ENCODE results near the gene KRTAP5-4. TPM values are rescaled to one million over a fixed set of nuclear protein-coding genes. Genes with fewer than 3 reads are reported as not detected.

The KRTAP5-4 gene
- total RNA-seq, 1 donor from 2014 or later, result not detected

DNA sequence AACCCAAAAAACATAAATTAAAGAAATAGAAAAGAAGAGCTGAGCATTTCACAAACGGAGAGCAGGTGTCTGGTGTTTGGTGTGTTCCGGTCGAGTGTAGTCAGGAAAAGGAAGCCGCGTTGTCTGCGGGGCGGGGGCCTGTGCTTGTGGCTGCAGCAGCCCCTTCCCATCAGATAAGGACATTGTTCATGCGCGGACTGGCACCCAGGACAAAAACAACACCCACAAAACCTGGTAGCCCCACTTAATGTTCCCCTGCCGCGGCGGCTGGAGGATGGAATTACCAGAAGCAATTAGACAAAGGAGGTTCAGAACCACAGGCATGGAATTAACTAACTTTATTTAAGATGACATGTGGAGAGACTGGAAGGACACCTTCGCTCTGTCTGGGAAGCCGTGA, 37.6 kb upstream of the KRTAP5-4 start:
- intact Hi-C loops (cut with micrococcal nuclease), result no loop called here
- Histone ChIP-seq H3K27ac (replicated peaks) (no peak overlapping the region), H3K27me3 (ENCODE audit: low read depth) (peaks cover 41% of the 10 kb centered on the region), H3K36me3 (no peaks in the 10 kb centered on the region), H3K4me3 (no peak overlapping the region), H3K4me1 (no peaks in the 10 kb centered on the region), H3K9me3 (replicated peaks) (no peaks in the 10 kb centered on the region)
- DNase-seq, result no peak
- TF ChIP-seq CTCF (IDR thresholded peaks at IDR 0.05; ENCODE audit: borderline replicate concordance), result no peak

DNA sequence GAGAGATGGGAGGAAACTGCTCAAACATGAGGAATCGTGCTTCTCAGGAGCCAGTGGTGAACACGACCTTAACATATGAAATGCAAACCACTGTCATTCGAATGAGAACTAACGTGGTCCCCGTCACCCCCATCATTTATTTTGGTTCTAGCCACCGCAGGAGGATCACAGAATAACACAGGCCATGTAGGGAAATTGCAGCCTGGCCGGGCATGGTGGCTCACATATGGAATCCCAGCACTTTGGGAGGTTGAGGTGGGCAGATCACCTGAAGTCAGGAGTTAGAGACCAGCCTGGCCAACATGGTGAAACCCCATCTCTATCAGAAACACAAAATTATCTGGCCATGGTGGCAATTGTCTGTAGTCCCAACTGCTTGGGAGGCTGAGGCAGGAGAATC, 34.7 kb upstream of the KRTAP5-4 start:
- intact Hi-C loops (cut with micrococcal nuclease), result no loop called here
- H3K36me3 ChIP-seq, result no peaks in the 10 kb centered on the region
- H3K4me1 ChIP-seq, result peaks cover 4% of the 10 kb centered on the region
- H3K9me3 ChIP-seq (replicated peaks), result no peaks in the 10 kb centered on the region
- no peak overlapping the region for H3K4me3 ChIP-seq
- no peak for TF ChIP-seq CTCF (IDR thresholded peaks at IDR 0.05; ENCODE audit: borderline replicate concordance)
- H3K27ac ChIP-seq (replicated peaks), result no peak overlapping the region
- DNase-seq, result no peak
- H3K27me3 ChIP-seq (ENCODE audit: low read depth), result peaks cover 44% of the 10 kb centered on the region

- no peak overlapping the region for H3K4me3 ChIP-seq
- TF ChIP-seq CTCF (IDR thresholded peaks at IDR 0.05; ENCODE audit: borderline replicate concordance), result no peak
- H3K36me3 ChIP-seq, result no peaks in the 10 kb centered on the region
- H3K27me3 ChIP-seq (ENCODE audit: low read depth), result peaks cover 44% of the 10 kb centered on the region
- peaks cover 4% of the 10 kb centered on the region for H3K4me1 ChIP-seq
- intact Hi-C loops (cut with micrococcal nuclease), result no loop called here
- no peaks in the 10 kb centered on the region for H3K9me3 ChIP-seq (replicated peaks)
- DNase-seq, result no peak
- no peak overlapping the region for H3K27ac ChIP-seq (replicated peaks)
Observed at GRCh38 chr11:1656061-1656441, 34.1 kb upstream of the KRTAP5-4 start.

GRCh38 chr11:1655168-1656060, 33.5 kb upstream of the KRTAP5-4 start:
- no peak for DNase-seq
- no peaks in the 10 kb centered on the region for H3K36me3 ChIP-seq
- no peak overlapping the region for H3K27ac ChIP-seq (replicated peaks)
- no peak overlapping the region for H3K4me3 ChIP-seq
- no peaks in the 10 kb centered on the region for H3K9me3 ChIP-seq (replicated peaks)
- peaks cover 4% of the 10 kb centered on the region for H3K4me1 ChIP-seq
- no peak for TF ChIP-seq CTCF (IDR thresholded peaks at IDR 0.05; ENCODE audit: borderline replicate concordance)
- intact Hi-C loops (cut with micrococcal nuclease), result no loop called here
- H3K27me3 ChIP-seq (ENCODE audit: low read depth), result peaks cover 41% of the 10 kb centered on the region

DNA sequence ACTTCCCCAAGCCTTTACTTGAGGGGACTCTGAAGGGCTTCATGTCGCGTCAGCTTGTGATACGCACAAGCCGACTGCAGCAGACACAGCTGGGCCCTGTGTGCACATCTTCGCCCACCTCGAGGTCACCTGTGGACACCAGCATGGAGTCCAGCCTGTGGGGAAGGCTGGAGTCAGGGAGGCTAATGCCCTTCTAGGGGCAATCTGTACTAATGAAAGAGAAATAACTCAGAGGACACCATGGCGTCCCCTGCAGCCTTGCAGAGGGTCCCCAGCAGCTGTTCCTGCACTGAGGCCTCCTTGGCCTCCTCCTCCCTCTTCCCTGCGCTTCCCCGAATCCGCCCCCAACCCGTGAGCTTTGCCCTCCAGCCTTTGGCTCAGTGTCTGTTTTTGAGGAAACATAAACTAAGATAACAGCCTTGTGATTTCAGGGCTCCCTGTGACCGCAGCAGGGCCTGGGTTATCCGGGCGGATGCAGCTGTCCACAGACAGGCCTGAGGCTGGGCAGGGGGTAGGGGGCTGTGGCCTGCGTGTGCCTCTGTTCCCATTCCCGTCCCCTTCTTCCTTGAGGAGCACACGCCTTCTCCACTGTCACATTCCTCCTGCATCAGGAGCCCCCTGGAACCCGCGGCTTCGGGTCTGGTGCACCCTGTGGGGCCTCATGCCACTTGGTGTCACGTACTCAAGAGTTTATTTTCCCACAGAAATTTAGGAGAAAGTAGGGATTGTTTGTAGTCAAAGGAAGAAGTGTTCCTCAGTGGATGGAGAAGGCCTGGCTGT, 32.6 kb upstream of the KRTAP5-4 start:
- TF ChIP-seq CTCF (IDR thresholded peaks at IDR 0.05; ENCODE audit: borderline replicate concordance), result no peak
- no peaks in the 10 kb centered on the region for H3K36me3 ChIP-seq
- intact Hi-C loops (cut with micrococcal nuclease), result no loop called here

More for the DNA sequence above, 32.6 kb upstream of the KRTAP5-4 start:
- H3K4me1 ChIP-seq, result peaks cover 4% of the 10 kb centered on the region
- H3K27ac ChIP-seq (replicated peaks), result no peak overlapping the region
- no peak for DNase-seq
- H3K9me3 ChIP-seq (replicated peaks), result no peaks in the 10 kb centered on the region
- H3K27me3 ChIP-seq (ENCODE audit: low read depth), result peaks cover 33% of the 10 kb centered on the region
- no peak overlapping the region for H3K4me3 ChIP-seq
